Measurements from ENCODE around the gene ARFRP1.
"Not testable (repeated sequence)": the region's sequence is repeated elsewhere in the genome, so short reads cannot be mapped to it uniquely, and the experiment has no call there.

The ARFRP1 gene

DNA sequence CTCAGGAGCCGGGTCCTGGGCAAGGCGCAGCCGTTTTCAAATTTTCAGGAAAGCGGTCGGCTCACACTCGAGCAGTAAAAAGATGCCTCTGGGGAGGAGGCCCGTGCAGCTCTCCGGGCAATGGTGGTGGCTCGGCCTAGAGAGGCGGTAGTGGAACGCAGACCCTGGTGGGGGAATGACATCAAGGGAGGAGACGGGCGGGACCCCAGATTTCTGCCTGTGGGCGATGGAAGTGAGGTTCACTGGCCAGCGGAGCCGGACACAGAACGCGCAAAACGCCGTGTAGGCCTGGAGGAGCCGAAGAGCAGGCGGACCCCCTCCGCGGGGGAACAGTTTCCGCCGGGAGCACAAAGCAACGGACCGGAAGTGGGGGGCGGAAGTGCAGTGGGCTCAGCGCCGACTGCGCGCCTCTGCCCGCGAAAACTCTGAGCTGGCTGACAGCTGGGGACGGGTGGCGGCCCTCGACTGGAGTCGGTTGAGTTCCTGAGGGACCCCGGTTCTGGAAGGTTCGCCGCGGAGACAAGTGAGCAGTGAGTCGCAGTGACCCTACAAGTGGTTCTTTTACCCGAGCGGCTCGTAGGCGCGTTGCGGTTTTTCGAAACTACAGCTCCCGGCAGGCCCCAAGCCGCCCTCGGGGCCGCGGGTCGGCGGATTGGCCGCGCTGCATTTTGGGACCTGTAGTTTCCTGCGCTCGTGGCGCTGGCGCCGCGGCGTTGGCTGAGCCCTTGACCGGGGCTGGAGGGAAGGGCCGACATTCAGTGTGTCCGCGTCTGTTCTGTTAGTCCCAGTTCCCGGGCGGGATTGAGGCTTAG, 49.6 kb downstream of the ARFRP1 start, which contains the start of gene RTEL1:
Gene RTEL1 (plus strand): TSS at position 376 of the 812 bp plus-strand sequence. CDS start 1,091 bp downstream, outside the sequence.
- peak in 55 of 56 donors; percentile 66 to 98 (median 94) for DNase-seq

DNA sequence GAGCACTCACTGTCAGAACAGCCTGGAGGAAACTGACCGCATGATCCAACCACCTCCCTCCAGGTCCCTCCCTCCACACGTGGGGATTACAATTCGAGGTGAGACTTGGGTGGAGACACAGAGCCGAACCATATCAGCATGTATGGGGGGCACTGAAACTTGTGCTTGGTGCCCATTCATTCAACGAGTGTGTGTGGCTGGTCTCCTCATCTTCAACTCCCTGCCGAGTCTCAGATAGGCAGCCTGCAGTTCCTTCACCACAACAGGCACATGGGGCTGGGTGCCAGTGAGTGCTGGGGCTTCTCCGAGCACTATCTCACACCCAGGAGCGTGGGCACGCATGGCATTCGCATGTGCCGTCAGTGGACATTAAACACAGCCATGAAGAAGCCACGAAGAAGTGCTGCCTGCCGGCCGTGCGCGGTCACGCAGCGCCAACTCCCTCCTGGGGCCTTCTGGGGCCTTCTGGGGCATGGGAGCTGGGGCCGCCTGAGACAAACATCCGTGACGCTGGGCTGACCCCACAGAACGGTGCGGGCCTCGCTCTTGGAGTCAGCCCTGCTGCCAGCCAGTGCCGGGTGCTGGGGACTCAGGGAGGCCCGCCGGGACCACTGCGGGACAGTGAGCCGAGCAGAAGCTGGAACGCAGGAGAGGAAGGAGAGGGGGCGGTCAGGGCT, 50.4 kb downstream of the ARFRP1 start:
- peak in 3 of 56 donors; percentile 46 to 54 (median 51) for DNase-seq

DNA sequence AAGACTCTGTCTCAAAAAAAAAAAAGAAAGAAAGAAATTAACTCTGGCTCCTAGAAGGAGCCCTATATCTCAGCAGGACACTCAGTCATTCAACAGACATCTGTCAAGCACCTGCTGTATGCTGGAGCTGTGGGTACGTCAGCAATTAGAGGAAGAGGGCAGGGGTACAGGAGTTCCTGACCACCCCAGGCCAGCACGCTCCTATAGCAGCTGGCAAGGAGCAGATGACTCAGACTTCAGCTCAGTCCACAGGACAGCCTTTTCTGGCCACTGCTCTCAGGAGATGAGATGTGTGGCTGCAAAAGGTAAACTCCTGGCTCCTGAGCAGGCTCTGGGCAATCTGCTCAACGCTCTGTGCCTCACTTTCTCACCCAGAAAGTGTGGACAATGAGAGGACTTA, 51.3 kb downstream of the ARFRP1 start:
- DNase-seq = no peak

DNA sequence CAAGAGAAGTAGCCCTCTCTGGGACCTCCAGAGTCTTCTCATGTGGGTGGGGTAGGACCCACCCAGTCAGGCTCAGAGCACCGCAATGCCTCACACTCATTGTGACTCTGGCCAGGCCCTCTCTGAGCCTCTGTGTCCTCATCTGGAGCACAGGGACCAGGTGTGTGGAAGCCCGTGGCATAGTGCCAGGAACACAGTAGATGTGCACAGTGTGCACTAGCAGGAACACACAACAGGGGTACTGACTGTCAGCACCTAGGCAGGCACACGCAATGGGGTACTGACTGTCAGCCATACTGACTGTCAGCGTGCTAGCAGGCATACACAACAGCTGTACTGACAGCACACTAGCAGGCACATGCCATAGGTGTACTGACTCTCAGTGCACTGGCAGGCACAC, 52.5 kb downstream of the ARFRP1 start:
- DNase-seq = no peak

DNA sequence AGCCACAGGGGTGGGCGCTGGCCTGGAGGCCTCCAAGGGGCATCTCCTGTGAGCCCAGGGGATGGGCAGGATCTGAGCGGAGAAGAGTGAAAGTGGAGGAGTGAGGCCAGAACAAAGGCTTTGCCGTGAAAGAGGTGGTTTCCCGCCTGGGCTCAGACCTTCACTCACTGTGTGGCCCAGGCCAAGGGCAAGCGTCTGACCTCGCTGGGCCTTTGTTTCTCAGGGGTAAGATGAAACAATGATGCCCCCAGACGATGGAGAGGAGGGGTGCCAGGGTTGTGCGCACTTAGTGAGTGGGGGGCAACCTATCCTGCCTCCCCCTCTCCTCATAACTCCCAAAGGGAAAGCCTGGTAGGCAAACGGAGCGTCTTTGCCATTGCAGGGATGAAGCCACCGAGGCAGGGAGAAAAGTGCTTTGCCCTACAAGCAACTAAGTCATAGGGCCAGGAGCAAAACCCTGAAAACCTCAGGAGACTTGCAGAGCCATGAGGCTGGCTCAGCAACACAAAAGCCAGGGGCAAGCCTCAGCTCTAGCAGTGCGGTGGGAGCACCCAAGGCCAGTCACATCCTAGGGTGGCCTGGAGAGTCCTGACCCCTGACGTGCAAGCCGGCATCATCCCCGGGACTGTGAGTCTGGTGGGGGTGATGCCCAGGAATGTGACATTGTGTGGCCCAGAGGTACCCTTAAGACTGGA, 53.7 kb downstream of the ARFRP1 start:
- DNase-seq = no peak

DNA sequence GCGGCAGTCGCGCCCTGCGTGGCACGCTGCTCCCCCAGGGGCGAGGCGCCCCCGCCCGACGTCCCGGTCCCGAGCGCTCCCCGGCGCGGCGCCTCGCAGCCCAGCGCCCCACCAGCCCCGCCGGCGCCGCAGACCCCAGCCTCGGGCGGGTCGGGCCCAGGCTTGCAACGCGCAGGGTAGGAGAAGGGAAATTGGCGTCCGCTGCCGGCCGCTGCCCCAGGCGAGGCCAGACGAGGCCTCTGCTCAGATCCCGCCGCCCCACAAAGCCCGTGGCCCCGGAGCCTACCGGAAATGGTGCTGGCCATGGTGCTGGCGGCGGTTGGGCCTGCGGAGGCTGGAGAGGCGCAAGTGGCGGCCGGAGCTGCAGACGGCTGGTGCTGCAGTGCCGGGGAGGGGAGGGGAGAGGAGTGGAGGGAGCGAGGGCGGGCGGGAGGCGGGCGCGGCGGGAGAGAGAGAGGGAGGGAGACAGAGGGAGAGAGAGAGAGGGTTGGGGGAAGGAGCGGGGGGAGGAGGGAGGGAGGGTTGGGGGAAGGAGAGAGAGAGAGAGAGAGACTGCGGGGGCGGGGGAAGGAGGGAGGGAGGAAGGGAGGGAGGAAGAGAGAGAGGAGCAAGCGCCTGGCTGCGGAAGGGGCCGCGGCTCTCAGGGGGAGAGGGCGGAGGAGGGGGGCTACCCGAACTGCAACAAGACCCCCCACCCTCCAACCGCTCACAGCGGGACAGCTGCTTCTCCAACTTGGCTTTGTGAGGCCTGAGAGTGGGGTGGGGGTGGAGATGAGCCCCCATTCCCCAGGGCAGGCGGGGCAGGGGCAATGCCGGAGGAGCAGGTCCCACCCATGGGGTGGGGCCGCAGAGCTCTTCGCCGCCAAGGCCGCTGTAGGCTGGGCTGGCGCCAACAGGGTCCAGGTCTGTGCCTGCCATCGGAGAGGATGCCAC, 54.5 kb downstream of the ARFRP1 start, which contains the start of gene STMN3:
Gene STMN3 (minus strand): TSS at position 384 of the 933 bp plus-strand sequence. CDS start 79 bp downstream, at position 305.
- DNase-seq = peak in 55 of 56 donors; percentile 26 to 91 (median 76)

DNA sequence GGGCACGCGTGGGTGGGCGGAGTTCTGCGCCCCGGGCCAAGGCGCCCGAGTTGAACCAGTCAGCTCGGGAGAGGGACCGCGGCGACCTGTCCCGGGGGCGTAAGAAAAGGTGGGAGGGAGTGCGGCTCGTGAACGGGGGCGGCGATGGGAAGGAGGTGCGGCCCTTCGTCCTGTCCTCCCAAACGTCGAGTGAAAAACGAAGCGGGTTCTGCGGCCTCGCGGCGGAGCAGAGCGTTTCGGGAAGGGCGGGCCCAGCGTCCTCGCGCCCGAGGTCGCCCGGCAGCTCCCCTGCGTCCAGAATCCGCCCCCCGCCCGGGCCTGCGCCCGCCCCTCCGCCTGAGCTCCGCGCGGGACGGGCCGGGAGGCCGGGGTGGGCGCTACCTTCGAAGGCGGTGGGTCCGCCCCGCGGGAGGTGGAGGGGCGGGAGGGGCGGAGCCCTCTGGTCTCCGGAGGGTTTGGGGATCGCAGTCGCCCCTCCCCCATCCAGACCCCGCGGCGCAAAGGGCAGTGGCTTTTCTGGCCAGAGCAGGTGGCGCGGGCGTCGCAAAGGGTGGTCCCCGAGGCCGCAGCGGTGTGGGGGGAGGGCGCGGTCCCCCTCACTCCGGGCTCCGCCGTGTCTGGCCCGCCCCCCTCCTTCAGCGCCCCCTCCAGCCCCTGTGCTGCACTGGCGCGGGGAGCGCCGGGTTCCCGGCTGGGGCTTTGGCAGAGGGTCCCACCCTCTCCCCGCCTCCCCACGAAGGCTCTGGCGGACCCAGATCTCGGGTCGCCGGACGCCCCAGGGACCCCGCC, 55.4 kb downstream of the ARFRP1 start:
- DNase-seq = peak in 2 of 56 donors; percentile 31 to 68

DNA sequence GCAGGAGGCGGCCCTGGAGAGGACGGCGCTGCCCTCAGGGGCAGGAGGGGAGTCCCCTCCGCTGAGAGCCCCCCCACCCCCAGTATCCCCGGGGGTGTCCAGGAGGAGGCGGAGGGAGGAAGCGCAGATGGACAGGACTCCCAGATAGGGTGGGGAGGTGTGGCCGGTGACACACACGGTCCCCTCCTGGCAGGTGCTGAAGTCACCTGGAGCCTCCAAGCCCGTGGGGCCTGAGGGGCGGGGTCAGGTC, 55.9 kb downstream of the ARFRP1 start:
- DNase-seq = no peak

DNA sequence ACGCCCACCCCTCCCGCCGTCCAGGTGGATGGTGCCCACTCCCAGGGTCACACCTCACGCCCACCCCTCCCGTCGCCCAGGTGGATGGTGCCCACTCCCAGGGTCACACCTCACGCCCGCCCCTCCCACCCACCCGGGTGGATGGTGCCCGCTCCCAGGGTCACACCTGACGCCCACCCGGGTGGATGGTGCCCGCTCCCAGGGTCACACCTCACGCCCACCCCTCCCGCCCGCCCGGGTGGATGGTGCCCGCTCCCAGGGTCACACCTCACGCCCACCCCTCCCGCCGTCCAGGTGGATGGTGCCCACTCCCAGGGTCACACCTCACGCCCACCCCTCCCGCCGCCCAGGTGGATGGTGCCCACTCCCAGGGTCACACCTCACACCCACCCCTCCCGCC, 57.3 kb downstream of the ARFRP1 start:
- DNase-seq = not testable (repeated sequence)

DNA sequence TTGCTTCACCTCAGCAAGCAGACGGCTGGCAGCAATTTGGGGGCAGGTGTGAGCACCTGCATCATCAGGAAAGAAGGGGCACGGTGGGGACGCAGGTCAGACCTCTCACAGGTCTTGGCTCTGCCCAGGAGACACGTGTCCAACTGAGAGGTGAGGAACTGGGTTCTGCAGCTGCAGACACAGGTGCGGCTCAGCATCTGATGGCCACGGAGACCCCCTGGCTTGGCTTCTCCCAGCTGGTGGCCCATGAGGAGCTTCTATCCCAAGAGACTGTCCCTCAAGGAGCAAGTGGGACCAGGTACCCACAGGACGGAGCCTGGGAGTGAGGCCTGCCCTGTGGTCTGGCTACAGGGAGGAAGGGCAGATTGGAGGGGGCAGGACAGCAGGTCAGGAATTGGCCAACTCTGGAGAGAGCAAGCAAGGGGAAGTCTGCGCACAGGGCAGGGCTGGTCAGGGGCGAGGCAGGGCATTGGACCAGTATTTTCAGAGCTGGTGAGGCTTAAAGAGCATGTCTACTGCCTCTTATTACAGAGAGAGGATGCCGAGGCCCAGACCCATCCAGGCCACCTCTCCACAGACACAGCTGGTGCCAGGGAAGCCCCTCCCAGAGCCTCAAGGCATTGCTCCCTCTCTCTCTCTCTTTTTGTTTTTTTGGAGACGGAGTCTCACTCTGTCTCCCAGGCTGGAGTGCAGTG, 58.7 kb downstream of the ARFRP1 start:
- DNase-seq = no peak

All from nucleus accumbens (tissue), 56 donors.